ENCODE data around the gene MMS19.

GRCh38 chr10:97498076-97498840 lies at the start of gene MMS19:
- TF ChIP-seq POLR2A (IDR thresholded peaks at IDR 0.05) (no peak), CTCF (IDR thresholded peaks at IDR 0.05) (no peak)
